Measurements from ENCODE around the gene LRRTM2.

DNA sequence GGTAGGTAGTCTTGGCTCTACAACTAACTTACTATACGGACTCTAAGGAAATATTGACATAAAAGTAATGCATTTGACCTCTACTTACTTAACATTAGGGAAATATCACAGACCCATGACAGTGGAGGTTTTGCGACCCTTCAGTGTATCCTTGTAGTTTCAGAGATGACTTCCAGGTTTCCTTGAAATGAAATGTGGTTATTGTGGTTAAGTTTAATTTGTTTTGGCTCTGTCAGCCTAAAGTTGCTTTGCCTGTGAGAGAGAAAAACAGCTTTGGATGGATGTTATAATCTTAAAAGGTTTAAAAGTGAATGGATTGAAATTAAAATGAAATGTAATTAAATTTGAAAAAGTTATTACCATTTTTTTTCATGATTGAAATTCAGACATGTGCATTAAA is 42.9 kb downstream of the LRRTM2 start:
- TF ChIP-seq, protein P1, sequence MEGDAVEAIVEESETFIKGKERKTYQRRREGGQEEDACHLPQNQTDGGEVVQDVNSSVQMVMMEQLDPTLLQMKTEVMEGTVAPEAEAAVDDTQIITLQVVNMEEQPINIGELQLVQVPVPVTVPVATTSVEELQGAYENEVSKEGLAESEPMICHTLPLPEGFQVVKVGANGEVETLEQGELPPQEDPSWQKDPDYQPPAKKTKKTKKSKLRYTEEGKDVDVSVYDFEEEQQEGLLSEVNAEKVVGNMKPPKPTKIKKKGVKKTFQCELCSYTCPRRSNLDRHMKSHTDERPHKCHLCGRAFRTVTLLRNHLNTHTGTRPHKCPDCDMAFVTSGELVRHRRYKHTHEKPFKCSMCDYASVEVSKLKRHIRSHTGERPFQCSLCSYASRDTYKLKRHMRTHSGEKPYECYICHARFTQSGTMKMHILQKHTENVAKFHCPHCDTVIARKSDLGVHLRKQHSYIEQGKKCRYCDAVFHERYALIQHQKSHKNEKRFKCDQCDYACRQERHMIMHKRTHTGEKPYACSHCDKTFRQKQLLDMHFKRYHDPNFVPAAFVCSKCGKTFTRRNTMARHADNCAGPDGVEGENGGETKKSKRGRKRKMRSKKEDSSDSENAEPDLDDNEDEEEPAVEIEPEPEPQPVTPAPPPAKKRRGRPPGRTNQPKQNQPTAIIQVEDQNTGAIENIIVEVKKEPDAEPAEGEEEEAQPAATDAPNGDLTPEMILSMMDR (IDR thresholded peaks at IDR 0.05): no peak
- TF ChIP-seq SP1 (CRISPR knock-in tag; conservative IDR thresholded peaks at IDR 0.05): no peak
- TF ChIP-seq, protein P2, sequence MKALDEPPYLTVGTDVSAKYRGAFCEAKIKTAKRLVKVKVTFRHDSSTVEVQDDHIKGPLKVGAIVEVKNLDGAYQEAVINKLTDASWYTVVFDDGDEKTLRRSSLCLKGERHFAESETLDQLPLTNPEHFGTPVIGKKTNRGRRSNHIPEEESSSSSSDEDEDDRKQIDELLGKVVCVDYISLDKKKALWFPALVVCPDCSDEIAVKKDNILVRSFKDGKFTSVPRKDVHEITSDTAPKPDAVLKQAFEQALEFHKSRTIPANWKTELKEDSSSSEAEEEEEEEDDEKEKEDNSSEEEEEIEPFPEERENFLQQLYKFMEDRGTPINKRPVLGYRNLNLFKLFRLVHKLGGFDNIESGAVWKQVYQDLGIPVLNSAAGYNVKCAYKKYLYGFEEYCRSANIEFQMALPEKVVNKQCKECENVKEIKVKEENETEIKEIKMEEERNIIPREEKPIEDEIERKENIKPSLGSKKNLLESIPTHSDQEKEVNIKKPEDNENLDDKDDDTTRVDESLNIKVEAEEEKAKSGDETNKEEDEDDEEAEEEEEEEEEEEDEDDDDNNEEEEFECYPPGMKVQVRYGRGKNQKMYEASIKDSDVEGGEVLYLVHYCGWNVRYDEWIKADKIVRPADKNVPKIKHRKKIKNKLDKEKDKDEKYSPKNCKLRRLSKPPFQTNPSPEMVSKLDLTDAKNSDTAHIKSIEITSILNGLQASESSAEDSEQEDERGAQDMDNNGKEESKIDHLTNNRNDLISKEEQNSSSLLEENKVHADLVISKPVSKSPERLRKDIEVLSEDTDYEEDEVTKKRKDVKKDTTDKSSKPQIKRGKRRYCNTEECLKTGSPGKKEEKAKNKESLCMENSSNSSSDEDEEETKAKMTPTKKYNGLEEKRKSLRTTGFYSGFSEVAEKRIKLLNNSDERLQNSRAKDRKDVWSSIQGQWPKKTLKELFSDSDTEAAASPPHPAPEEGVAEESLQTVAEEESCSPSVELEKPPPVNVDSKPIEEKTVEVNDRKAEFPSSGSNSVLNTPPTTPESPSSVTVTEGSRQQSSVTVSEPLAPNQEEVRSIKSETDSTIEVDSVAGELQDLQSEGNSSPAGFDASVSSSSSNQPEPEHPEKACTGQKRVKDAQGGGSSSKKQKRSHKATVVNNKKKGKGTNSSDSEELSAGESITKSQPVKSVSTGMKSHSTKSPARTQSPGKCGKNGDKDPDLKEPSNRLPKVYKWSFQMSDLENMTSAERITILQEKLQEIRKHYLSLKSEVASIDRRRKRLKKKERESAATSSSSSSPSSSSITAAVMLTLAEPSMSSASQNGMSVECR (CRISPR knock-in tag; IDR thresholded peaks at IDR 0.05; ENCODE audit: borderline replicate concordance): no peak
- TF ChIP-seq, protein P3, sequence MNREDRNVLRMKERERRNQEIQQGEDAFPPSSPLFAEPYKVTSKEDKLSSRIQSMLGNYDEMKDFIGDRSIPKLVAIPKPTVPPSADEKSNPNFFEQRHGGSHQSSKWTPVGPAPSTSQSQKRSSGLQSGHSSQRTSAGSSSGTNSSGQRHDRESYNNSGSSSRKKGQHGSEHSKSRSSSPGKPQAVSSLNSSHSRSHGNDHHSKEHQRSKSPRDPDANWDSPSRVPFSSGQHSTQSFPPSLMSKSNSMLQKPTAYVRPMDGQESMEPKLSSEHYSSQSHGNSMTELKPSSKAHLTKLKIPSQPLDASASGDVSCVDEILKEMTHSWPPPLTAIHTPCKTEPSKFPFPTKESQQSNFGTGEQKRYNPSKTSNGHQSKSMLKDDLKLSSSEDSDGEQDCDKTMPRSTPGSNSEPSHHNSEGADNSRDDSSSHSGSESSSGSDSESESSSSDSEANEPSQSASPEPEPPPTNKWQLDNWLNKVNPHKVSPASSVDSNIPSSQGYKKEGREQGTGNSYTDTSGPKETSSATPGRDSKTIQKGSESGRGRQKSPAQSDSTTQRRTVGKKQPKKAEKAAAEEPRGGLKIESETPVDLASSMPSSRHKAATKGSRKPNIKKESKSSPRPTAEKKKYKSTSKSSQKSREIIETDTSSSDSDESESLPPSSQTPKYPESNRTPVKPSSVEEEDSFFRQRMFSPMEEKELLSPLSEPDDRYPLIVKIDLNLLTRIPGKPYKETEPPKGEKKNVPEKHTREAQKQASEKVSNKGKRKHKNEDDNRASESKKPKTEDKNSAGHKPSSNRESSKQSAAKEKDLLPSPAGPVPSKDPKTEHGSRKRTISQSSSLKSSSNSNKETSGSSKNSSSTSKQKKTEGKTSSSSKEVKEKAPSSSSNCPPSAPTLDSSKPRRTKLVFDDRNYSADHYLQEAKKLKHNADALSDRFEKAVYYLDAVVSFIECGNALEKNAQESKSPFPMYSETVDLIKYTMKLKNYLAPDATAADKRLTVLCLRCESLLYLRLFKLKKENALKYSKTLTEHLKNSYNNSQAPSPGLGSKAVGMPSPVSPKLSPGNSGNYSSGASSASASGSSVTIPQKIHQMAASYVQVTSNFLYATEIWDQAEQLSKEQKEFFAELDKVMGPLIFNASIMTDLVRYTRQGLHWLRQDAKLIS (CRISPR knock-in tag; IDR thresholded peaks at IDR 0.05; ENCODE audit: borderline replicate concordance): no peak
